ENCODE measurements around the gene HSPD1.

GRCh38 chr2:197513915-197514314, 14.3 kb upstream of the HSPD1 start:
- TF ChIP-seq CTCF (IDR thresholded peaks at IDR 0.05) (no peak), EP300 (IDR thresholded peaks at IDR 0.05) (no peak)

Measured in gastroesophageal sphincter (tissue), 3 donors.